ES-I3 (cell line): ENCODE measurements around the gene SYP.

Experiments
- H3K36me3 ChIP-seq: 2 replicates; pipeline ENCODE4 v1.6.1; 2013; ENCODE audit warnings: mild to moderate bottlenecking, low read length, control low read depth, moderate library complexity; ENCODE audit not compliant: insufficient read depth
- H3K4me1 ChIP-seq: 2 replicates; pipeline ENCODE4 v1.6.1; 2013; ENCODE audit warnings: mild to moderate bottlenecking, control low read depth, low read length; ENCODE audit not compliant: insufficient read depth
- H3K9ac ChIP-seq: 2 replicates; pipeline ENCODE4 v1.6.1; 2013; ENCODE audit warnings: low read depth, mild to moderate bottlenecking, low read length, moderate library complexity
- H3K9me3 ChIP-seq: 2 replicates; pipeline ENCODE4 v1.6.1; 2013; ENCODE audit warnings: mild to moderate bottlenecking, low read length, moderate library complexity; ENCODE audit not compliant: control insufficient read depth, insufficient read depth

SYP gene

DNA sequence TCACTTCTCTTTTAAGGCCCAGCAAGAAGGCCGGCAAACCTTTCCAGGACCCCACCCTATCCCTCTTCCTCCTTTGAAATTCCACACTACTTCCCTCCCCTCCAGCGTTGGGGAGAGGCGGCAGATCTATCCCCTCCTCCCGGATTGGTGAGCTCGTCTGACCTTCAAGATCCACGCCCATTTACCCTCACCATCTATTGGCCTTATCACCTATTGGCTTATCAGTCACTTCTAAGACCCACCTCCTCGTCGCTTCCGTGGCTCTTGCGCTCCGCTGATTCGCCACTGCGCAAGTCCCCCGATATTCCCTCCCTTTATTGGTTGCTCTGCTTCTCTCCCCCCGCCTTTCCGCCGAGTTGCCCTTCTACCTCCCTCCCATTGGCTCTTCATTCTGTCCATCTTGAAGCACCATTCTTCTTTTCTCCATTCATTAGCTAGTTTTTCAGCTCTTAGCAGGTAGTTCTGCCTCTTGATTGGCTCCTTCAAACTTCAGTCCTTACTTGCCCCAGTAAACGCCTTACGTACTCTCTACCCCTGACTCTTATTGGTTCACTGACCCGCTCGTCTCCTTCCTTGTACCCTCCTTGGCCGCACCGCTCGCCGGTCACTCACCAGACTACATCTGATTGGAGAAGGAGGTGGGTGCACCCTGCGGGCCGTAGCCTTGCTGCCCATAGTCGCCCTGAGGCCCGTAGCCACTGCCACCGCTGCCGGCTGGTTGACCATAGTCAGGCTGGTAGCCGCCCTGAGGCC lies 9.0 kb downstream of the SYP start:
- H3K9ac ChIP-seq, result peak overlapping the region; percentile 69
- no peaks in the 10 kb centered on the region for H3K9me3 ChIP-seq
- no peaks in the 10 kb centered on the region for H3K36me3 ChIP-seq
- H3K4me1 ChIP-seq, result peaks cover 8% of the 10 kb centered on the region; the same call in 1 of the 2 replicates

DNA sequence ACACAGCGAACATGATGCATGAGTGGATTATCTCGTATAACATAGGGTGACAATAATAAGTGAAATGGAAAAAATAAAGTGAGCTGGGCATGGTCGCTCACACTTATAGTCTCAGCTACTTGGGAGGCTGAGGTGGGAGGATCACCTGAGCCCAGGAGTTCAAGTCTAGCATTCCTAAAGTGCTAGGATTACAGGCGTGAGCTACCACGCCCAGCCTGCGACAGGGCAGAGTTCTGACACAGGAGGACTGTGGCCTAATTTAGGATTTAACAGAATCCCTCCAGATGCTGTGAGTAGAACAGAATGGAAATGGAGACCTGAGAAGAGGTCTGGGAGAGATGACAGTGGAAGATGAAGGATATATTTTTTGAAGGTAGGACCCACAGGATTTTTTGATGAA lies 10.4 kb downstream of the SYP start:
- no peaks in the 10 kb centered on the region for H3K36me3 ChIP-seq
- no peak overlapping the region; the same call in 1 of the 2 replicates for H3K9ac ChIP-seq
- H3K9me3 ChIP-seq, result no peaks in the 10 kb centered on the region
- H3K4me1 ChIP-seq, result peaks cover 8% of the 10 kb centered on the region; the same call in 1 of the 2 replicates

DNA sequence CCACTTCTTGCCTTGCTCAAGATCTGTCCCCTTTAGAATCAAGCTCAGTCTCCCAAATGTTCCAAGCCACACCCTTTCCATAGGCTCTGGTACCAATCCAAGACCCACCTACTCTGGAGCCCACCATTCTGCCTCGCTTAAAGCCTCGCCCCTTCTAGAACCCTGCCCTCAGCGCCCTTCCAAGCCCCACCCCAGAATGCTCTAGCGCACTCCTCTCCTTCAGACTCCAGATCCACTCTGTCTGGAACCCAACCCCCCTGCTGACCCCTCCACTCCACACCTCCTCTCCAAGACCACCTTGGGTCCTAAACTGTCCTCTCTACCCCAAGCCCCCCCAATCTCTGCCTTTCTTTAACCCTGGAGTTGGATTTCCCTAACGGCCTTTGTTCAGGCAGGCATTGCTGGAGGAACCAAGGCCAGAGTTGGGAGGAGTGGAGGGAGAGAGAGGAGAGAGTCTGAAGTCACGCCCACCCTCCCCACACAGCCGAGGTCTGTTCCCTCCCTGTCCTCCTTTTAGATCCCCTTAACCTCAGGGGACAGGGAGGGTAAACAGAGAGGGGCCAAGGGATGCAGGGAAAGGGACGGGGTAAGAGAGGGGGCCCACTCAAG lies 11.4 kb downstream of the SYP start:
- Histone ChIP-seq H3K9me3 (no peaks in the 10 kb centered on the region), H3K9ac (no peak overlapping the region)

DNA sequence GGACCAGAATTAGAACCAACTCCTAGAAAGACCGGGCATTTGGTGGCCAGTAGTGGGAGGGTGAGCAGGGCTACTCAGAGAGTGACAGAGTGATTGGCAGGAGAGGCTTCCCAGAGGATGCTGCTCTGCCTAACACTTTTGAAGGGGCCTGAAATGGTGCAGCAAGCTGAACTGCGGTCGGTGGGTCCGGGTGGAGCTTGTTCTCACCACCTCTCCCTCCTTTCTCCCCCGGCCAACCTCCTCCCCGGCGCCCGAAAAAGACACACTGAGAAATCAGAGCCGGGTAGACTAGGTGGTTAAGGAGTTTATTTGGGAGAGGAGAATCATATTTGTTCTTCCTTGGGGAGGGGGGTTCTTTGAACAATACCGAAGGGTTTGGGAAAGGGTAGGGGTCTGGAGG lies 12.5 kb downstream of the SYP start:
- Histone ChIP-seq H3K9me3 (no peaks in the 10 kb centered on the region), H3K4me1 (peaks cover 8% of the 10 kb centered on the region; the same call in 1 of the 2 replicates), H3K36me3 (no peaks in the 10 kb centered on the region; the same call in 1 of the 2 replicates), H3K9ac (peak overlapping the region; percentile 76; the same call in 1 of the 2 replicates)

More for the DNA sequence above, 11.4 kb downstream of the SYP start:
- no peaks in the 10 kb centered on the region for H3K36me3 ChIP-seq
- peaks cover 8% of the 10 kb centered on the region; the same call in 1 of the 2 replicates for H3K4me1 ChIP-seq

DNA sequence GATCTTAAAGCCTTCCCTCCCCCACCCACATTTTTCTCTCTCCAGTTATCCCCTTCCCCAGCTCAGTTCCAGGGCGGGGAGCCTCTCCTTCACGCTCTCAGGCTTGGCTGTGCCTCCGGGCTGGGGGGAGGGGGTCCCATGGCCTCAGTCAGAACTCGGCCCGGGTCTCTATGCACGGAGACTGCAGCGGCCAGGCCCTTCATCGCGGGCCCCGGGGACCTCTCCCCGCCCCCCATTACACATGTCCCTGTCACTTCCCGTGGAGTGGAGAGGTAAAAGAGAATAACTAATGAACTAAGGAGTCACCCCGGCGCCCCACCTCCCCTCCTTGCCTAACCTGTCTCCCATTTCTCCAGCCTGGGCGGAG lies 13.0 kb downstream of the SYP start:
- no peaks in the 10 kb centered on the region for H3K9me3 ChIP-seq
- H3K9ac ChIP-seq, result peak overlapping the region; percentile 76; the same call in 1 of the 2 replicates
- H3K4me1 ChIP-seq, result peaks cover 8% of the 10 kb centered on the region; the same call in 1 of the 2 replicates
- H3K36me3 ChIP-seq, result no peaks in the 10 kb centered on the region; the same call in 1 of the 2 replicates

DNA sequence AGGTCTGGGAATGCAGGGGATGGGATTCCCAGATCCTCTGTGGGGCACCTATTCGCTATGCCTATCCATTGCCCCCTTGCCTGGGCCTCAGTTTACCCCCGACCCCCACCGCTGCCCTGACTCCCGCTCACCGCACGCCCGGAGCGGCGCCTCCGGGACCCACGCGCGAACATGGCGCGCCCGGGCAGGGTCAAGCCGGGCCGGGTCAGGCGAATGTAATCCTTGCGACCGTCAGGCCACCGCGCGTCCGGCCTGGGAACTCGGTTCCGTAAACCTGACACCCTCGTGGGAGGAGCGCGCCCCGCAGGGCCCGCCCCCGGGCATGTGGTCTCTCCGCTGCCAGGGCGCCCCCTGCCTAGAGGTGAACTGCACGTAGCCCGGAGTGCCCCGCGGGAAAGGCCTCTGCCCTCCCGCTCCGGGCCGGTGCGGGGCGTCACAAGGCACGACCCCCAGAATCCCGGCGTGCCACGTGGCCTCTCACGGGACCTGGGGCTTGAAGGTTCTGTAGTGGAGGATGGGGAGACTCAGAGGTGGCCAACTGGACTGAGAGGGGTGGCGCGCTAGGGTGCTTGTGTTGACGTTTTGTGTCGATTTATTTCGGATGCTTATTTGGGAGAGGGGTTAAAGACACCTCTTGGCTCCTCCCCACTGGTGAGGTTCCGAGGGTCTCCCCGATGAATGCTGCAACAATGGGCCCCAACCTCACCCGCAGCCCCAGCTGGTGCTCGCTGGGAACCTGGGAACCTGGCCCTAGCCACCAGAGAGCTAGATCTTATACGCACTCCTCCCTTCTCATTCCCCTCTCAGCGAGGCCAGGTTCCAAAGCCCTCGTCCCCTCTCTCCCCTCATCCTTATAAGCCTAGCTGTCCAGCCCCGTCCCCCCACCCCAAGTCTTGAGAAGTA lies 13.6 kb downstream of the SYP start, which contains the start of gene PRICKLE3:
PRICKLE3 (minus strand) TSS at position 249 of the 903 bp plus-strand sequence; CDS start at position 173, 76 bp downstream.
- H3K36me3 ChIP-seq, result no peaks in the 10 kb centered on the region; the same call in 1 of the 2 replicates
- H3K4me1 ChIP-seq, result peaks cover 8% of the 10 kb centered on the region; the same call in 1 of the 2 replicates
- H3K9ac ChIP-seq, result peak within 1 kb of the TSS; percentile 76
- no peaks in the 10 kb centered on the region for H3K9me3 ChIP-seq

DNA sequence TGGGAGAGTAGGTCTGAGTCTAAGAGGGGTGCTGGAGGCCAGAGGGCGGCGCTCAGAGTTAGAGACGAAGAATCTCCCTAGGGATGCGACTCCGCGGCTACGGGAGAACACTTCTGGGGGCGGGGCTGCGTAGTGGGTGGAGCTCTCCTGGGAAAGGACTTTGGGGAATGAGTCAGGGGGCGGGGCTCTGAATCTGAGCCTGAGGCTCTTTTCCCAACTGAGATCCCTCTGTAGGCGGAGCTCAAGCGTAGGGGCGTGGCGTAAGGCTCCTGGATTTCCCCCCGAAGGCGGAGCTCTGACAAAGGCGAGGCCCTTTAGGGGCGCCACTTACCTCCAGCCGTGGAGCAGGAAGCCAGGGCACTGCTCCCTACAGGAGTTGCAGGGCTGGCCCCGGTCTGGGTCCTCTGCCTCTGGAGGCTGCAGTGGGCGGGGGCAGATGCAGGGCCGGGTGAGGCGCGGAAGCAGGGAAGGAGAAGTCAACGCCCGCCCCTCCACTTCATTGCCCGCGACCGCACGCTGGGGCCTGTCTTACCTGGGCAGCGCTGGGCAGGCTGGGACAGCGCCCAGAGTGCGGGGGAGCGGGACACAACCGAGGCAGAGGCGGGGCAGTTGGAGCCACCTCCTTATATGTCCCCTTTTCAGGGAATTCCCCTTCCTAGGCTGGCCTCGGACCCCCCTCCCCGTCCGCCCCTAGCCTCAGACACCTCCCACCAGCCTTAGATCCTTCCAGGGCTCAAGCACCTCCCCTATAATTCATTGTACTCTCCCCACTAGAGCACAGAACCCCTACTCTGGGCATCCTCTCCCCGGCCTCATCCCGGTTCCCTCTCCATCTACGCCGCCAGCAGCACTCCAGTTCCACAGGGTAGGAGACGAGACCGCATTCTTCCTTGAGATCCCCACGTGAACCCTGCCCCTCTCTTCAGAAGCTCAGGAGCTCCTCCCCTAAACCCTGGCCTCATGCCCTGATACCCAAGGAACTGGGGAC lies 15.4 kb downstream of the SYP start:
- H3K9ac ChIP-seq, result peak overlapping the region; percentile 59
- H3K4me1 ChIP-seq, result peaks cover 8% of the 10 kb centered on the region; the same call in 1 of the 2 replicates
- no peaks in the 10 kb centered on the region for H3K9me3 ChIP-seq
- H3K36me3 ChIP-seq, result no peaks in the 10 kb centered on the region; the same call in 1 of the 2 replicates

DNA sequence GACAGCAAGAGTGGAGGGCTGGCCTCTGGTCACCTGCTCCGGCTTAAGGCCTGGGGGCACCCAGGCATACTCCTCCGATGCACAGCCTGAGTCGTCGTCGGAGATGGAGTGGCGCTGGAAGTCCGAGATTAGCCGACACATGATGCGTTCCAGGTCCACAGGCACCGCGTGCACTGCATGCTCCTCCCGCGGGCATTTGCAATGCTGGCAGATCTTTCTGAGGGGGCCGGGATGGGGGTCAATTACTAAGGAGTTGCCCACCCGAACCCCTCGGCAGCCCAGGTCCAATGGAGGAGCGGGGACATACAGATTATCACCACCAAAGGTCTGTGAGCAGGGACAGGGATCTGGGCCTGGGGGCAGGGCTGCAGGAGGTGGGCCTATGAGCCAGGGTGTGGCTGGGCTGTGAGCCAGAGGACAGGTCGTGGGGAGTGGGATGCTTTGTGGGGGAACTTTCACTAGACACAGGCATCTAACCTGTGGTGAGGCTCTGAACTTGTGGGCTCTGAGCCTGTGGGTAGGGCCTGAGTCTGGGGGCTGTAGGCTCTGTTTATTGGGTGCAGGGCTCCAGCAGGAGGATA lies 16.2 kb downstream of the SYP start:
- Histone ChIP-seq H3K4me1 (peaks cover 8% of the 10 kb centered on the region; the same call in 1 of the 2 replicates), H3K9ac (no peak overlapping the region), H3K36me3 (no peaks in the 10 kb centered on the region; the same call in 1 of the 2 replicates), H3K9me3 (no peaks in the 10 kb centered on the region)

DNA sequence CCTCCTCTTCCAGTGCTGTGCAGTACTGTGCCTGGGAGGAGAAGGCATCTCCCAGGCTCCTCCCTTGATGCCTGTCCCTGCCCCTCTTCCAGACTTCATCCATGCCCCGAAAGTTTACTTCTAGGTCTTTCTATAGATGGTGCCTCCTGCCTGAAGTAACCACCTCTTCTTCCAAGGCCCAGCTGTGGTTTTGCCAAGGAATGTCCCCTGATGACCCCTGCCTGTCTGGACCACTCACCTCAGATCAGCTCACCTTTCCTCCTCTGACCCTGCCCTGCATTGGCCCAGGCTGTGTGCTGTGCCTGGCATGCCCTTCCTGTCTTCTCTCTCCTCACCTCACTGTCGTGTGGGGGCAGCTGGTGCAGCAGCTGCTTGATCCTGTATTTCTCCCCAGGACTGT lies 20.6 kb downstream of the SYP start:
- no peaks in the 10 kb centered on the region for H3K9me3 ChIP-seq
- no peaks in the 10 kb centered on the region; the same call in 1 of the 2 replicates for H3K4me1 ChIP-seq
- H3K36me3 ChIP-seq, result no peaks in the 10 kb centered on the region; the same call in 1 of the 2 replicates
- H3K9ac ChIP-seq, result no peak overlapping the region

DNA sequence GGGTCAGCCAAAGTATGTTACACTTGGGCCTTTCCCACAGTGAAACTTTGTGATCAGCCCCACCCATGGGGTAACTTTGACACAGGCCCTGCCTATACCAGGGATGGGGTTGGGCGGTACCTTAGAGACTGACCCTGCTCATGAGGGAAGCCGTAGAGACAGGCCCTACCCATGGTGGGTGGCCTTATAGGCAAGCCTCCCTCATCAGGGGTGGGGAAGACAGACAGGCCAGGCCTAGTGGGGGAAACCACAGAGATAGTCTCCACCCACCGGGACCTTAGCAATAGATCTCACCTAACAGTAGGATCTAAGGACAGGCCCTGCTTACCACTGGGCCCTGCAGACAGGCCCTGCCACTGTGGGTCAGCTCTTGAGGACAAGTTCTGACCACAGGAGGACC lies 21.5 kb downstream of the SYP start:
- Histone ChIP-seq H3K9ac (no peak overlapping the region), H3K9me3 (no peaks in the 10 kb centered on the region), H3K36me3 (no peaks in the 10 kb centered on the region; the same call in 1 of the 2 replicates), H3K4me1 (no peaks in the 10 kb centered on the region; the same call in 1 of the 2 replicates)

DNA sequence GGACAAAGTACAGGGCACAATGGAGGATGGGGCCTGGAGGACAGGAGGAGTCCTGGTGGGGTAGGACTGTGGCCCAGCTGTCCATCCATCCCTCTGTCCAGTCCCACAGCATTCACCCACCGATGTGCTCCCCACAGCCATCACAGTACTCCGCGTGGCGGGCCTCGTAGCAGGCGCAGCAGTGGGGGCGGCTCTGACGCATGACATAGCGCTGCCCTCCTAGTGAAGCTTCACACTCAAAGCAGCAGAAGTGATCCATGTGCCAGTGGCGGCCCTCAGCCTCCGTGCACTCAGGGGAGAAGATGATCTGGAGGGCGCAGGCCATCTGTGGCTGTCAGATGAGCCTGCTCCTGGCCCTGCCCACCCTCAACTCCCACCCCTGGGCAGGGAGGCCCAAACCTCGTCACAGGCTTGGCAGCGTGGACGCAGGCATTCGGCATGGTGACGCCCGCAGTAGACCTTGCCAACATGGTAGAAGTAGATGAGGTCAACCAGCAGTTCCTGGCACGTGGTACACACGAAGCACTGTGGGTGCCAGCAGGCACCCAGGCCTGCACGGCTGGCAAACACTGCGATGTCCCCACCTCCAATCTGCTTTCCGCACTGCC lies 22.0 kb downstream of the SYP start:
- Histone ChIP-seq H3K36me3 (no peaks in the 10 kb centered on the region; the same call in 1 of the 2 replicates), H3K9ac (no peak overlapping the region)

DNA sequence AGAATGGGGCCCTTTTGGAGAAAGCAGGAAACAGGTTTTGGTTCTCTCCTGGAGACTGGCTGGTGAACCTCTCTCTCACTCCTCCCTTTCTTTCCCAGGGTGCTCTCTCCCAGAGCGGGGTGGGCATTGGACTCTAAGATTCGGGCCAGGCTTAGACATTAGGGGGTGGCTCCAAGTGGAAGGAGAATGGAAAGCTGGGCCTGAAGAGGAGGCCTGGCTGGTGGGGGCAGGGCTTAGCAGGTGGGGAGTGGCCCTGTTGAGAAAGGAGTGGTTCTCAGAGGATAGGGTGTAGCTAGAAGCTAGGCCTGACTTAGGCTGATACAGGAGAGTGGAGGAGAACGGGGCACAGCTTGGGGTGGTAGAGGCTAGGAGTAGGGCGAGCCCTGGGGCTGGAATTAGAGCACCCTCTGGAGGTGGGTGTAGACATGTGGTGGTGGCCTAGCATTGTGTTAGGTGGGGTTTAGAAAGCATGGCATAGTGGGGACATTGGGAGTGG lies 22.6 kb downstream of the SYP start:
- Histone ChIP-seq H3K4me1 (no peaks in the 10 kb centered on the region; the same call in 1 of the 2 replicates), H3K36me3 (no peaks in the 10 kb centered on the region; the same call in 1 of the 2 replicates), H3K9ac (no peak overlapping the region), H3K9me3 (no peaks in the 10 kb centered on the region)

More for the DNA sequence above, 22.0 kb downstream of the SYP start:
- H3K4me1 ChIP-seq, result no peaks in the 10 kb centered on the region; the same call in 1 of the 2 replicates
- no peaks in the 10 kb centered on the region for H3K9me3 ChIP-seq
